H1 (cell line): ENCODE data around the gene MYO1F. TPM values are rescaled to one million over a fixed set of nuclear protein-coding genes. Genes with fewer than 3 reads are reported as not detected.
A peak's percentile ranks its signal among the peaks of the same experiment; 100 is the strongest.

Experiments
- CTCF ChIA-PET: fragments of 300-600 bp; sonication (Branson Sonifier 250); formaldehyde crosslinking; loops from one replicate; lab custom pipeline; 2021; ENCODE audit not compliant: partially characterized antibody; lab: Charles Lee
- POLR2A ChIA-PET: fragments of 300-600 bp; sonication (Branson Sonifier 250); formaldehyde crosslinking; loops from one replicate; lab custom pipeline; 2021; ENCODE audit warnings: inconsistent platforms; ENCODE audit not compliant: partially characterized antibody; lab: Charles Lee
- DNase-seq, 2 experiments: peaks; one replicate each; pipeline versions ENCODE4 v3.0.0 to v3.0.0-alpha.2; 2010 to 2022; ENCODE audit warnings: low spot score in 2 of 2, low read depth in 1 of 2, mixed read lengths in 1 of 2
- FAIRE-seq: peaks from 2 replicates; lab custom pipeline; 2011; peaks lifted over from hg19 to GRCh38; lab: Jason Lieb, UNC
- H2AFZ ChIP-seq: 2 replicates; pipeline ENCODE4 v1.8.1; 2012; ENCODE audit warnings: low read length, inconsistent platforms
- H2AK5ac ChIP-seq: 2 replicates; pipeline ENCODE4 v1.6.1; 2013; ENCODE audit warnings: low read depth, low read length
- H2BK120ac ChIP-seq: replicated peaks from 2 replicates; pipeline ENCODE3; 2013; ENCODE audit warnings: low read depth, low read length, inconsistent platforms
- H2BK12ac ChIP-seq: 2 replicates; pipeline ENCODE4 v1.6.1; 2013; ENCODE audit warnings: low read depth, low read length
- H2BK15ac ChIP-seq: 2 replicates; pipeline ENCODE4 v1.6.1; 2013; ENCODE audit warnings: low read length
- H2BK20ac ChIP-seq: 2 replicates; pipeline ENCODE4 v1.6.1; 2013; ENCODE audit warnings: low read length
- H2BK5ac ChIP-seq: 2 replicates; pipeline ENCODE4 v1.6.1; 2013; ENCODE audit warnings: low read depth, low read length
- H3K14ac ChIP-seq: 2 replicates; pipeline ENCODE4 v1.6.1; 2013; ENCODE audit warnings: inconsistent platforms; ENCODE audit not compliant: insufficient read length
- H3K18ac ChIP-seq: 2 replicates; pipeline ENCODE4 v1.6.1; 2013; ENCODE audit warnings: low read length; ENCODE audit errors: extremely low read depth
- H3K23ac ChIP-seq: 2 replicates; pipeline ENCODE4 v1.6.1; 2013; ENCODE audit warnings: inconsistent platforms; ENCODE audit not compliant: insufficient read length
- H3K23me2 ChIP-seq: 2 replicates; pipeline ENCODE4 v1.6.1; 2013; ENCODE audit warnings: low read depth, low read length
- H3K27ac ChIP-seq: 2 replicates; pipeline ENCODE4 v1.6.1; 2011; ENCODE audit warnings: low read depth, low read length, inconsistent platforms
- H3K27me3 ChIP-seq, 4 experiments: replicated peaks in 1 of 4; 1 replicate in 1 of 4; 2 replicates in 3 of 4; pipeline versions ENCODE4 v1.6.1 to v1.8.1; 2011 to 2013; ENCODE audit warnings: low read length in 3 of 4, mild to moderate bottlenecking in 3 of 4, inconsistent platforms in 2 of 4, mixed read lengths in 2 of 4, moderate library complexity in 1 of 4; ENCODE audit not compliant: control insufficient read depth in 3 of 4, insufficient read depth in 3 of 4; ENCODE audit errors: extremely low read depth in 1 of 4
- H3K36me3 ChIP-seq, 4 experiments: 2 replicates each; pipeline versions ENCODE4 v1.6.1 to v1.8.1; 2011 to 2013; ENCODE audit warnings: mild to moderate bottlenecking in 4 of 4, low read length in 3 of 4, moderate library complexity in 2 of 4, control low read depth in 1 of 4, inconsistent platforms in 1 of 4; ENCODE audit not compliant: insufficient read depth in 4 of 4, control insufficient read depth in 2 of 4
- H3K4ac ChIP-seq: replicated peaks from 2 replicates; pipeline ENCODE3; 2013; ENCODE audit warnings: low read length, low read depth, mixed read lengths, inconsistent platforms; ENCODE audit not compliant: insufficient read length
- H3K4me1 ChIP-seq, 4 experiments: replicated peaks in 1 of 4; 1 replicate in 1 of 4; 2 replicates in 3 of 4; pipeline versions ENCODE4 v1.6.1 to v1.8.1; 2011 to 2013; ENCODE audit warnings: low read length in 3 of 4, inconsistent platforms in 2 of 4, mixed read lengths in 1 of 4; ENCODE audit not compliant: insufficient read depth in 4 of 4, control insufficient read depth in 3 of 4
- H3K4me2 ChIP-seq, 2 experiments: 2 replicates each; pipeline versions ENCODE4 v1.6.1 to v1.8.1; 2011 to 2013; ENCODE audit warnings: low read depth in 2 of 2, low read length in 2 of 2, control low read depth in 1 of 2, inconsistent platforms in 1 of 2, mild to moderate bottlenecking in 1 of 2; ENCODE audit not compliant: insufficient read depth in 1 of 2
- H3K4me3 ChIP-seq, 4 experiments: fragments of 200-600, 300-600 bp in 1 of 4; sonication (generic), shearing (Covaris generic), sonication (Bioruptor Twin) in 1 of 4; 2 replicates each; pipeline versions ENCODE4 v1.5.1 to v1.8.1; 2011 to 2016; ENCODE audit warnings: low read length in 4 of 4, low read depth in 3 of 4, control low read depth in 2 of 4, inconsistent platforms in 2 of 4, mild to moderate bottlenecking in 2 of 4, mixed read lengths in 1 of 4, moderate library complexity in 1 of 4; ENCODE audit not compliant: insufficient read depth in 2 of 4; ENCODE audit errors: extremely low read depth in 1 of 4
- H3K56ac ChIP-seq: replicated peaks from 2 replicates; pipeline ENCODE3; 2013; ENCODE audit warnings: low read depth, mild to moderate bottlenecking, mixed read lengths, low read length, inconsistent platforms; ENCODE audit not compliant: insufficient read length
- H3K79me1 ChIP-seq: 2 replicates; pipeline ENCODE4 v1.6.1; 2013; ENCODE audit warnings: low read depth, low read length, control low read depth
- H3K79me2 ChIP-seq, 2 experiments: 2 replicates each; pipeline versions ENCODE4 v1.6.1 to v1.8.1; 2012 to 2013; ENCODE audit warnings: low read length in 2 of 2, mild to moderate bottlenecking in 2 of 2, inconsistent platforms in 1 of 2; ENCODE audit not compliant: insufficient read depth in 2 of 2, control insufficient read depth in 1 of 2
- H3K9ac ChIP-seq, 4 experiments: replicated peaks in 1 of 4; 1 replicate in 1 of 4; 2 replicates in 3 of 4; pipeline versions ENCODE4 v1.6.1 to v1.8.1; 2011 to 2013; ENCODE audit warnings: low read depth in 3 of 4, low read length in 3 of 4, control low read depth in 2 of 4, mild to moderate bottlenecking in 2 of 4, moderate library complexity in 2 of 4, inconsistent platforms in 1 of 4; ENCODE audit errors: extremely low read depth in 1 of 4
- H3K9me3 ChIP-seq, 2 experiments: 2 replicates each; pipeline versions ENCODE4 v1.6.1 to v1.8.1; 2012 to 2013; ENCODE audit warnings: mild to moderate bottlenecking in 2 of 2, moderate library complexity in 2 of 2, control low read depth in 1 of 2, inconsistent platforms in 1 of 2, low read depth in 1 of 2, low read length in 1 of 2, mixed read lengths in 1 of 2; ENCODE audit not compliant: insufficient read depth in 2 of 2
- H4K20me1 ChIP-seq, 2 experiments: replicated peaks in 1 of 2; 2 replicates each; pipeline versions ENCODE3 to v1.8.1; 2011 to 2013; ENCODE audit warnings: inconsistent platforms in 2 of 2, low read length in 2 of 2, mild to moderate bottlenecking in 1 of 2; ENCODE audit not compliant: insufficient read depth in 2 of 2, control insufficient read depth in 1 of 2
- H4K5ac ChIP-seq: 2 replicates; pipeline ENCODE4 v1.6.1; 2013; ENCODE audit warnings: low read length, low read depth, mixed read lengths, inconsistent platforms; ENCODE audit not compliant: insufficient read length
- H4K8ac ChIP-seq: 2 replicates; pipeline ENCODE4 v1.8.0; 2013; ENCODE audit warnings: mild to moderate bottlenecking, moderate library complexity, low read length, inconsistent platforms; ENCODE audit not compliant: insufficient read depth; ENCODE audit errors: extremely low read depth
- H4K91ac ChIP-seq: replicated peaks from 2 replicates; pipeline ENCODE3; 2013; ENCODE audit warnings: low read length, mixed read lengths, inconsistent platforms; ENCODE audit not compliant: insufficient read length
- HDAC6 ChIP-seq: IDR thresholded peaks from one replicate; pipeline ENCODE4 v1.7.1; 2012; ENCODE audit warnings: low read depth, mild to moderate bottlenecking, inconsistent platforms, low read length, moderate library complexity
- POLR2A ChIP-seq, 2 experiments: IDR thresholded peaks; 1 replicate in 1 of 2; 2 replicates in 1 of 2; pipeline ENCODE4 v1.6.1; 2011; ENCODE audit warnings: low read depth in 2 of 2, low read length in 2 of 2, mild to moderate bottlenecking in 2 of 2; ENCODE audit errors: control extremely low read depth in 1 of 2
- YY1 ChIP-seq: IDR thresholded peaks from 2 replicates; pipeline ENCODE4 v1.6.1; 2011; ENCODE audit warnings: low read depth, mild to moderate bottlenecking, low read length
- WGBS, 2 experiments: shearing (Covaris generic) in 1 of 2; methylation state at CpG; one replicate each; pipeline versions ENCODE4 v1.1.6 to v1.1.7; 2013 to 2015; ENCODE audit warnings: low lambda C conversion rate in 2 of 2, mixed read lengths in 2 of 2, inconsistent platforms in 1 of 2, low coverage in 1 of 2, missing lambda C conversion rate in 1 of 2; ENCODE audit not compliant: insufficient replicate concordance in 2 of 2, insufficient coverage in 1 of 2, insufficient read length in 1 of 2; ENCODE audit errors: extremely low coverage in 1 of 2, missing lambda C conversion rate in 1 of 2; 5-methylcytosine and 5-hydroxymethylcytosine counted together
- polyA plus RNA-seq, 7 experiments: library from polyadenylated mRNA; depleted of rRNA in 3 of 7; stranded (reverse) in 5 of 7; unstranded in 2 of 7; fragments of >200 nt in 5 of 7; fragments of 200-250 nt in 2 of 7; gene quantifications; 1 replicate in 5 of 7; 2 replicates in 1 of 7; 4 replicates in 1 of 7; pipeline versions ENCODE4 v1.2.1 to v1.2.3, GENCODE V29; 2011 to 2013; ENCODE audit warnings: missing spikeins in 2 of 7, mixed read lengths in 2 of 7
- total RNA-seq: library from RNA; stranded (reverse); fragmentation: NEBNext Ultra II Directional; extraction: Animal tissue kit (Norgen Biotek cat#: 25700); gene quantifications from 2 replicates; pipeline ENCODE4 v1.2.1, GENCODE V29; 2021

Gene MYO1F
- total and polyA plus RNA-seq, 2 of the 8 experiments (the other 6 are each of a cell fraction or from before 2014, with no cell fraction given), result 1.4 to 4.6 TPM

- H2AFZ ChIP-seq, result no peak overlapping the region
- H3K9me3 ChIP-seq, result no peaks in the 10 kb centered on the region
- no peak overlapping the region for H4K5ac ChIP-seq
- H3K4me1 ChIP-seq, result peaks cover 0 to 9% (median 5%) of the 10 kb centered on the region in 4 experiments; a peak in 5 of 7 replicates
- H3K79me1 ChIP-seq, result no peaks in the 10 kb centered on the region; the same call in 1 of the 2 replicates
- H2AK5ac ChIP-seq, result no peak overlapping the region
- no peak for DNase-seq
- ChIA-PET CTCF (no interaction called here), POLR2A (interaction anchor here (1.2 kb wide), 1 partner anchor 15 kb away, joined by 3 read pairs; no protein-coding TSS in a partner anchor)
- H2BK5ac ChIP-seq, result 0 out of 2 replicates have a peak overlapping the region, but pooled peaks have one; percentile 13
- H2BK12ac ChIP-seq, result no peak overlapping the region
- no peaks in the 10 kb centered on the region for H3K27me3 ChIP-seq
- H3K4ac ChIP-seq, result no peak overlapping the region
- no peak overlapping the region for H4K91ac ChIP-seq
- 83% methylated on average over 11 of the region's 14 CpGs; no CpG with 5 or more reads in 1 of the 2 experiments for WGBS, 2 experiments
- H2BK120ac ChIP-seq, result no peak overlapping the region
- no peak overlapping the region for H3K27ac ChIP-seq
- H3K4me3 ChIP-seq, result no peak overlapping the region
- H2BK20ac ChIP-seq, result peak overlapping the region; percentile 21; the same call in 1 of the 2 replicates
- H3K9ac ChIP-seq, result no peak overlapping the region; a peak in 1 of 7 replicates
- H3K23me2 ChIP-seq, result peaks cover 7% of the 10 kb centered on the region; the same call in 1 of the 2 replicates
- H3K14ac ChIP-seq, result no peak overlapping the region
- no peak overlapping the region for H3K18ac ChIP-seq
- H2BK15ac ChIP-seq, result peak overlapping the region; percentile 65; the same call in 1 of the 2 replicates
- H4K20me1 ChIP-seq, result no peaks in the 10 kb centered on the region
- H3K23ac ChIP-seq, result no peak overlapping the region
- no peak overlapping the region for H3K56ac ChIP-seq
- no peak for FAIRE-seq
- no peak overlapping the region for H3K4me2 ChIP-seq
- H3K79me2 ChIP-seq, result no peaks in the 10 kb centered on the region
- no peaks in the 10 kb centered on the region for H3K36me3 ChIP-seq
- no peak overlapping the region for H4K8ac ChIP-seq
- TF ChIP-seq YY1 (no peak), HDAC6 (no peak), POLR2A (IDR thresholded peaks at IDR 0.05; ENCODE audit: control extremely low read depth in 1 of 2, low read depth in 2 of 2, low read length in 2 of 2) (no peak)
These were observed 75.3 kb downstream of the MYO1F start for GRCh38 chr19:8501981-8502380.
